SK-N-SH treated with all-trans-retinoic acid at 6 μM for 48 hours (cell line): ENCODE measurements around the gene HMX2.

ENCODE experiments used
- ATAC-seq: fragments of 200-7000 bp; cut with Tn5 transposase; 3 replicates; pipeline ENCODE4 v1.9.1; 2020; ENCODE audit warnings: mild to moderate bottlenecking, moderate library complexity
- ARNTL ChIP-seq: fragments of 450-650 bp; formaldehyde crosslinking; IDR thresholded peaks from 2 replicates; pipeline ENCODE4 v1.5.0; 2020; ENCODE audit warnings: low read depth, mild to moderate bottlenecking, moderate library complexity, borderline replicate concordance
- BACH2 ChIP-seq: fragments of 250-450 bp; sonication (Bioruptor Pico); IDR thresholded peaks from 2 replicates; pipeline ENCODE4 v1.9.0; 2021; ENCODE audit warnings: mild to moderate bottlenecking, borderline replicate concordance
- GLIS3 ChIP-seq: fragments of 250-450 bp; sonication (Bioruptor Pico); IDR thresholded peaks from 2 replicates; pipeline ENCODE4 v1.5.0; 2020; ENCODE audit warnings: mild to moderate bottlenecking, moderate library complexity
- ISL1 ChIP-seq: fragments of 250-450 bp; sonication (Bioruptor Pico); IDR thresholded peaks from 2 replicates; pipeline ENCODE4 v2.1.2; 2022; ENCODE audit warnings: mild to moderate bottlenecking, moderate library complexity
- OSR1 ChIP-seq: fragments of 250-450 bp; sonication (Bioruptor Pico); IDR thresholded peaks from 2 replicates; pipeline ENCODE4 v1.8.0; 2022; ENCODE audit warnings: moderate library complexity, mild to moderate bottlenecking, inconsistent platforms
- POU6F1 ChIP-seq: fragments of 250-450 bp; sonication (Bioruptor Pico); IDR thresholded peaks from 2 replicates; pipeline ENCODE4 v1.8.0; 2021; ENCODE audit warnings: low read depth, mild to moderate bottlenecking, moderate library complexity, borderline replicate concordance
- PPARA ChIP-seq: fragments of 250-450 bp; sonication (Bioruptor Pico); IDR thresholded peaks from 2 replicates; pipeline ENCODE4 v1.5.0; 2020; ENCODE audit warnings: mild to moderate bottlenecking, borderline replicate concordance
- SNAI2 ChIP-seq: fragments of 250-450 bp; sonication (Bioruptor Pico); IDR thresholded peaks from 2 replicates; pipeline ENCODE4 v1.5.0; 2020; ENCODE audit warnings: mild to moderate bottlenecking, moderate library complexity
- TCF4 ChIP-seq: fragments of 250-450 bp; sonication (Bioruptor Pico); IDR thresholded peaks from 2 replicates; pipeline ENCODE4 v1.8.0; 2021; ENCODE audit warnings: mild to moderate bottlenecking, moderate library complexity, borderline replicate concordance
- TOX ChIP-seq: fragments of 250-450 bp; sonication (Bioruptor Pico); IDR thresholded peaks from 2 replicates; pipeline ENCODE4 v1.8.0; 2021; ENCODE audit warnings: mild to moderate bottlenecking, moderate library complexity, borderline replicate concordance
- ZC3H10 ChIP-seq: fragments of 250-450 bp; sonication (Bioruptor Pico); IDR thresholded peaks from 2 replicates; pipeline ENCODE4 v1.5.1; 2021; ENCODE audit warnings: mild to moderate bottlenecking, moderate library complexity
- ZFP30 ChIP-seq: fragments of 450-650 bp; formaldehyde crosslinking; IDR thresholded peaks from 2 replicates; pipeline ENCODE4 v1.5.0; 2022; ENCODE audit warnings: mild to moderate bottlenecking, moderate library complexity
- ZNF565 ChIP-seq: fragments of 450-650 bp; formaldehyde crosslinking; conservative IDR thresholded peaks from 2 replicates; pipeline ENCODE4 v1.5.0; 2020; ENCODE audit warnings: low read depth, mild to moderate bottlenecking, moderate library complexity
- ZNF8 ChIP-seq: fragments of 450-650 bp; formaldehyde crosslinking; IDR thresholded peaks from 2 replicates; pipeline ENCODE4 v1.5.0; 2020; ENCODE audit warnings: mild to moderate bottlenecking, moderate library complexity
- TF ChIP-seq, protein P1 (sequence below): fragments of 250-450 bp; sonication (Bioruptor Pico); IDR thresholded peaks from 2 replicates; pipeline ENCODE4 v1.5.0; 2020; ENCODE audit warnings: mild to moderate bottlenecking, moderate library complexity
- TF ChIP-seq, protein P2 (sequence below): fragments of 250-450 bp; sonication (Bioruptor Pico); IDR thresholded peaks from 2 replicates; pipeline ENCODE4 v1.5.1; 2020; ENCODE audit warnings: low read depth, mild to moderate bottlenecking, moderate library complexity
- TF ChIP-seq, protein P3 (sequence below): fragments of 250-450 bp; sonication (Bioruptor Pico); IDR thresholded peaks from 2 replicates; pipeline ENCODE4 v1.8.0; 2020; ENCODE audit warnings: mild to moderate bottlenecking, moderate library complexity, borderline replicate concordance
- TF ChIP-seq, protein P4 (sequence below): fragments of 250-450 bp; sonication (Bioruptor Pico); IDR thresholded peaks from 2 replicates; pipeline ENCODE4 v1.5.1; 2021; ENCODE audit warnings: mild to moderate bottlenecking, moderate library complexity

Gene HMX2

DNA sequence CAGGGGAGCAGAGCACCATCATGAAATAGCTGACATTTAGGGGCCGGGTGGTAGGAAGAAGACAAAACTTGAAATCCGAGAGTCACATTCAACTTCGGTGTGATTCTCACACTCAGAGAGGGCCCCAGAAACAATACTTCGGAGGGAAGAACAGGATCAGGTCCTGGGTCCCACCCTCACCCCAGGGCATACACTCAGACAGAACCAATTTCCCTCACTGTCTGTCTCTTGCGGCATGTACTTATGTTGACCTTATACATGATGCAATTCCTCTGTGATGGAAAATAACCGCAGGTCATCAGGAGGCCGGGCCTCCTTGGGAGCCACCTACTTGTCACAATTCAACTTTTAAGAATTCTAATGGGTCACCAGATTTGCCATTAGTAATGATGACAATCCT, 38.5 kb upstream of the HMX2 start:
- TF ChIP-seq, protein P1, sequence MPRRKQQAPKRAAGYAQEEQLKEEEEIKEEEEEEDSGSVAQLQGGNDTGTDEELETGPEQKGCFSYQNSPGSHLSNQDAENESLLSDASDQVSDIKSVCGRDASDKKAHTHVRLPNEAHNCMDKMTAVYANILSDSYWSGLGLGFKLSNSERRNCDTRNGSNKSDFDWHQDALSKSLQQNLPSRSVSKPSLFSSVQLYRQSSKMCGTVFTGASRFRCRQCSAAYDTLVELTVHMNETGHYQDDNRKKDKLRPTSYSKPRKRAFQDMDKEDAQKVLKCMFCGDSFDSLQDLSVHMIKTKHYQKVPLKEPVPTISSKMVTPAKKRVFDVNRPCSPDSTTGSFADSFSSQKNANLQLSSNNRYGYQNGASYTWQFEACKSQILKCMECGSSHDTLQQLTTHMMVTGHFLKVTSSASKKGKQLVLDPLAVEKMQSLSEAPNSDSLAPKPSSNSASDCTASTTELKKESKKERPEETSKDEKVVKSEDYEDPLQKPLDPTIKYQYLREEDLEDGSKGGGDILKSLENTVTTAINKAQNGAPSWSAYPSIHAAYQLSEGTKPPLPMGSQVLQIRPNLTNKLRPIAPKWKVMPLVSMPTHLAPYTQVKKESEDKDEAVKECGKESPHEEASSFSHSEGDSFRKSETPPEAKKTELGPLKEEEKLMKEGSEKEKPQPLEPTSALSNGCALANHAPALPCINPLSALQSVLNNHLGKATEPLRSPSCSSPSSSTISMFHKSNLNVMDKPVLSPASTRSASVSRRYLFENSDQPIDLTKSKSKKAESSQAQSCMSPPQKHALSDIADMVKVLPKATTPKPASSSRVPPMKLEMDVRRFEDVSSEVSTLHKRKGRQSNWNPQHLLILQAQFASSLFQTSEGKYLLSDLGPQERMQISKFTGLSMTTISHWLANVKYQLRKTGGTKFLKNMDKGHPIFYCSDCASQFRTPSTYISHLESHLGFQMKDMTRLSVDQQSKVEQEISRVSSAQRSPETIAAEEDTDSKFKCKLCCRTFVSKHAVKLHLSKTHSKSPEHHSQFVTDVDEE (CRISPR knock-in tag), result no peak
- no peak for TF ChIP-seq GLIS3 (CRISPR knock-in tag)
- no peak for TF ChIP-seq ZC3H10 (CRISPR knock-in tag)
- TF ChIP-seq OSR1 (CRISPR knock-in tag), result no peak
- TF ChIP-seq PPARA (CRISPR knock-in tag), result no peak
- TF ChIP-seq ZNF565 (CRISPR knock-in tag), result no peak
- TF ChIP-seq, protein P2, sequence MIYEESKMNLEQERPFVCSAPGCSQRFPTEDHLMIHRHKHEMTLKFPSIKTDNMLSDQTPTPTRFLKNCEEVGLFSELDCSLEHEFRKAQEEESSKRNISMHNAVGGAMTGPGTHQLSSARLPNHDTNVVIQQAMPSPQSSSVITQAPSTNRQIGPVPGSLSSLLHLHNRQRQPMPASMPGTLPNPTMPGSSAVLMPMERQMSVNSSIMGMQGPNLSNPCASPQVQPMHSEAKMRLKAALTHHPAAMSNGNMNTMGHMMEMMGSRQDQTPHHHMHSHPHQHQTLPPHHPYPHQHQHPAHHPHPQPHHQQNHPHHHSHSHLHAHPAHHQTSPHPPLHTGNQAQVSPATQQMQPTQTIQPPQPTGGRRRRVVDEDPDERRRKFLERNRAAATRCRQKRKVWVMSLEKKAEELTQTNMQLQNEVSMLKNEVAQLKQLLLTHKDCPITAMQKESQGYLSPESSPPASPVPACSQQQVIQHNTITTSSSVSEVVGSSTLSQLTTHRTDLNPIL (CRISPR knock-in tag), result no peak
- TF ChIP-seq, all 23 proteins: peak for 0

DNA sequence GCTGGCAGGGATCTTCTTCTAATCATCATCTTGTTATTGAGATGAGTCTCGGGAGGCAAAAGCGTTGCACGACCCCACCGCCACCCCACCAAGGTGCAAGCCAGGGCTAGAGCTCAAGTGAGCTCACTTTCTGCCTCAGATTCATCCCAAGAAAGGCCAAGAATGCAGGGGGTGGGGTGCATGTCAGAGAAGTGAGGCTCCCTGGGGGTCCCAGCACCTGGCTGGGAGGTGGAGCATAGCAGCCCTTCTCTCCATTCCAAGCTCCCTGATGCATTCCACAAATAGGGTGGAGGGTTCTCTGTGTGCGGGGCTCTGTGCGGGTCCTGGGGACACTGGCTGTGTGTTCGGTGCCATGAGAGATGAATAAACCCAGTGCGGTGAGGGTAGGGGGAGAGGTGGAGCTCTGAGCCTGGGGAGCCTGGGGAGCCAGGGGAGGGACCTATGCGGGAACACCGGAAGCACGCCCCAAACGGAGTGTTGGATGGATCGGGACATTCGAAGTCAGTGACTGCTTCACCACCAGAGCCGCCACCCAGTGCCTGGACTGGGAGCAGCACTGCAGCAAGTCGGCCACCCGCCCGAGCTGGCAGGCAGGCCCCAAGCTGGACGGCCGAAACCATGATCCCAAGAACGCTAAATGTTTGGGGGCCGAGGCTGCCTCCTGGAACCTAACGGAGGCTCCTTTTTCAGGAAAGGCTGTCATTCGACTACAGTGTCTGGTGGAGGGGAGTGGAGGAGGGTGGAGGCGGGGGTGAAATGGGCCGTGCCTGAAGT, 30.1 kb upstream of the HMX2 start:
- TF ChIP-seq TCF4 (CRISPR knock-in tag) (no peak), ZNF8 (no peak), ZFP30 (CRISPR knock-in tag) (no peak)
- TF ChIP-seq, all 23 proteins: peak for 0
- no peak for ATAC-seq

More for the DNA sequence above, 38.5 kb upstream of the HMX2 start:
- no peak for ATAC-seq

DNA sequence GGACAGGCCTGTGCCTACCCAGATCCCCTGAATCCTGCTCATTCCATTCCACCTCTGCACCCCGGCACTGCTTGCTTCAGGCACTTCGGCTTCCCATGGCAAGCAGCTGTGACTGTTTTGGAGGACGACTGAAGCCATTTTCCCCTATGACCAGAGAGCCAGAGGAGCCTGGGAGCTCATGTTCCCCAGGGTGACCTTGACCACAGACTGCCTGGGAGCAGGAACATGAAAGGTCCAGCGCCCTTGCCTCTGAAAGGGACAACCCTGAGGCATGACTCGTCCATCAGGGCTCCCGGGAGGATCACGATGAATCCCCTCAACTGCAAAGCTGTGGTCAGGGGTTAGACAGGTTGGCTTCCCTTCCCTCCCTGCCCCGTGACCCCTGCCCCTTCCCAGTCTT, 28.9 kb upstream of the HMX2 start:
- TF ChIP-seq, protein P3, sequence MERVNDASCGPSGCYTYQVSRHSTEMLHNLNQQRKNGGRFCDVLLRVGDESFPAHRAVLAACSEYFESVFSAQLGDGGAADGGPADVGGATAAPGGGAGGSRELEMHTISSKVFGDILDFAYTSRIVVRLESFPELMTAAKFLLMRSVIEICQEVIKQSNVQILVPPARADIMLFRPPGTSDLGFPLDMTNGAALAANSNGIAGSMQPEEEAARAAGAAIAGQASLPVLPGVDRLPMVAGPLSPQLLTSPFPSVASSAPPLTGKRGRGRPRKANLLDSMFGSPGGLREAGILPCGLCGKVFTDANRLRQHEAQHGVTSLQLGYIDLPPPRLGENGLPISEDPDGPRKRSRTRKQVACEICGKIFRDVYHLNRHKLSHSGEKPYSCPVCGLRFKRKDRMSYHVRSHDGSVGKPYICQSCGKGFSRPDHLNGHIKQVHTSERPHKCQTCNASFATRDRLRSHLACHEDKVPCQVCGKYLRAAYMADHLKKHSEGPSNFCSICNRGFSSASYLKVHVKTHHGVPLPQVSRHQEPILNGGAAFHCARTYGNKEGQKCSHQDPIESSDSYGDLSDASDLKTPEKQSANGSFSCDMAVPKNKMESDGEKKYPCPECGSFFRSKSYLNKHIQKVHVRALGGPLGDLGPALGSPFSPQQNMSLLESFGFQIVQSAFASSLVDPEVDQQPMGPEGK (CRISPR knock-in tag), result no peak
- TF ChIP-seq ISL1 (CRISPR knock-in tag), result no peak
- no peak for TF ChIP-seq TOX (CRISPR knock-in tag)
- no peak for TF ChIP-seq ZC3H10 (CRISPR knock-in tag)
- no peak for TF ChIP-seq SNAI2
- no peak for TF ChIP-seq POU6F1
- TF ChIP-seq, protein P2 (CRISPR knock-in tag), result no peak
- TF ChIP-seq ARNTL, result no peak
- no peak for TF ChIP-seq BACH2 (CRISPR knock-in tag)
- no peak for ATAC-seq

- no peak for ATAC-seq
- no peak for TF ChIP-seq OSR1 (CRISPR knock-in tag)
- TF ChIP-seq, protein P4, sequence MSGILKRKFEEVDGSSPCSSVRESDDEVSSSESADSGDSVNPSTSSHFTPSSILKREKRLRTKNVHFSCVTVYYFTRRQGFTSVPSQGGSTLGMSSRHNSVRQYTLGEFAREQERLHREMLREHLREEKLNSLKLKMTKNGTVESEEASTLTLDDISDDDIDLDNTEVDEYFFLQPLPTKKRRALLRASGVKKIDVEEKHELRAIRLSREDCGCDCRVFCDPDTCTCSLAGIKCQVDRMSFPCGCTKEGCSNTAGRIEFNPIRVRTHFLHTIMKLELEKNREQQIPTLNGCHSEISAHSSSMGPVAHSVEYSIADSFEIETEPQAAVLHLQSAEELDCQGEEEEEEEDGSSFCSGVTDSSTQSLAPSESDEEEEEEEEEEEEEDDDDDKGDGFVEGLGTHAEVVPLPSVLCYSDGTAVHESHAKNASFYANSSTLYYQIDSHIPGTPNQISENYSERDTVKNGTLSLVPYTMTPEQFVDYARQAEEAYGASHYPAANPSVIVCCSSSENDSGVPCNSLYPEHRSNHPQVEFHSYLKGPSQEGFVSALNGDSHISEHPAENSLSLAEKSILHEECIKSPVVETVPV, result no peak
Observed at GRCh38 chr10:123126246-123126645, 21.7 kb upstream of the HMX2 start.
